Measurements from ENCODE around the gene PLA2G4C. TPM values are rescaled to one million over a fixed set of nuclear protein-coding genes. Genes with fewer than 3 reads are reported as not detected.

PLA2G4C gene
- total RNA-seq, 1 donor from 2014 or later: 4.8 TPM

DNA sequence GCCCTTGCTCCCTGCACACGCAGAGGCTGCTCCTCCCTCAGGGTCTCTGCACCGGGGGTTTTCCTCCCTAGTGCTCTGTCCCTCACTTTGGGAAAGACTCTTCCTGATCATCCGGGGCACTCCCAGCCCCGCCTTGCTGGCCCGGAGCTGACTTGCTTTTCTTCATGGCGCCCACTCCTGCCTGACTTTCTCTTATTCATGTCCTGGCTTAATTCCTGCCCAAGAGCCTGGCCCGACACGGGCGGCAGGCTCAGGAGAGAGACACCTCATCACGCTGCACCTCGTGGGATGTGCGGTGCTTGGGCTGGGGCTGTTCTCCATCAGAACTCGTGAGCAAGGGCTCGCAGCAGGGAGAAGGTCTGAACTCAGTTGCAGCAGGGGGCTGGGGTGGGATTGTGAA, 11.8 kb upstream of the PLA2G4C start:
- TF ChIP-seq, protein P1, sequence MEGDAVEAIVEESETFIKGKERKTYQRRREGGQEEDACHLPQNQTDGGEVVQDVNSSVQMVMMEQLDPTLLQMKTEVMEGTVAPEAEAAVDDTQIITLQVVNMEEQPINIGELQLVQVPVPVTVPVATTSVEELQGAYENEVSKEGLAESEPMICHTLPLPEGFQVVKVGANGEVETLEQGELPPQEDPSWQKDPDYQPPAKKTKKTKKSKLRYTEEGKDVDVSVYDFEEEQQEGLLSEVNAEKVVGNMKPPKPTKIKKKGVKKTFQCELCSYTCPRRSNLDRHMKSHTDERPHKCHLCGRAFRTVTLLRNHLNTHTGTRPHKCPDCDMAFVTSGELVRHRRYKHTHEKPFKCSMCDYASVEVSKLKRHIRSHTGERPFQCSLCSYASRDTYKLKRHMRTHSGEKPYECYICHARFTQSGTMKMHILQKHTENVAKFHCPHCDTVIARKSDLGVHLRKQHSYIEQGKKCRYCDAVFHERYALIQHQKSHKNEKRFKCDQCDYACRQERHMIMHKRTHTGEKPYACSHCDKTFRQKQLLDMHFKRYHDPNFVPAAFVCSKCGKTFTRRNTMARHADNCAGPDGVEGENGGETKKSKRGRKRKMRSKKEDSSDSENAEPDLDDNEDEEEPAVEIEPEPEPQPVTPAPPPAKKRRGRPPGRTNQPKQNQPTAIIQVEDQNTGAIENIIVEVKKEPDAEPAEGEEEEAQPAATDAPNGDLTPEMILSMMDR (IDR thresholded peaks at IDR 0.05): no peak
- H3K27ac Mint-ChIP-seq (ENCODE audit: unreplicated experiment): peak overlapping the region; percentile 82
- H3K9me3 Mint-ChIP-seq (ENCODE audit: unreplicated experiment): no peaks in the 10 kb centered on the region
- H3K36me3 Mint-ChIP-seq (ENCODE audit: unreplicated experiment): peaks cover 16% of the 10 kb centered on the region
- H3K4me3 Mint-ChIP-seq (ENCODE audit: unreplicated experiment): no peak overlapping the region
- no peaks in the 10 kb centered on the region for H3K27me3 Mint-ChIP-seq (ENCODE audit: unreplicated experiment)
- DNase-seq (ENCODE audit: extremely low spot score, unreplicated experiment): no peak
- H3K4me1 Mint-ChIP-seq (ENCODE audit: unreplicated experiment): peaks cover 32% of the 10 kb centered on the region

DNA sequence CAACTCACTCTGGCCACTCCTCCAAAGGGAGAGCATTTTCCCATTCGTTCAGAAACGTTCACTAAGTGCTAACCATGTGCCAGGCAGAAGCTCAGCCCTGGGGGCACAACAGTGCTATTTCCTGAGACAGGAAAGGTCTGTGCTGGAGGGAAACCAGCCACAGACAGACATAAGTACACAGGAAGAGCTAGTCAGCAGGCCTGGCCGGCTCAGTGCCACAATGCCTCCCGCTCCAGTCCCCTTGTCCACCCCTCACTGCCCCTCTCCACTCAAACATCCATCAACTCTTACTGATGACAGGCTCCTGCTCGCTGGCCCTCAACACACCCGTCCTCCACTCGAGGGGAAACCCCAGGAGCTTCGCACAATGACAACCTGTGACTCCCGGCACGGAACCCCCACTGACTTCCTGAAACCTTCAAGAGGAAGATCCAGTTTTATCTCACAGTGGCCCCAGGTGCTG, 11.3 kb upstream of the PLA2G4C start:
- H3K9me3 Mint-ChIP-seq (ENCODE audit: unreplicated experiment): no peaks in the 10 kb centered on the region
- no peak overlapping the region for H3K4me3 Mint-ChIP-seq (ENCODE audit: unreplicated experiment)
- H3K36me3 Mint-ChIP-seq (ENCODE audit: unreplicated experiment): peaks cover 16% of the 10 kb centered on the region
- no peak for DNase-seq (ENCODE audit: extremely low spot score, unreplicated experiment)
- peaks cover 32% of the 10 kb centered on the region for H3K4me1 Mint-ChIP-seq (ENCODE audit: unreplicated experiment)
- peak overlapping the region; percentile 82 for H3K27ac Mint-ChIP-seq (ENCODE audit: unreplicated experiment)
- TF ChIP-seq, protein P1 (IDR thresholded peaks at IDR 0.05): no peak
- H3K27me3 Mint-ChIP-seq (ENCODE audit: unreplicated experiment): no peaks in the 10 kb centered on the region

DNA sequence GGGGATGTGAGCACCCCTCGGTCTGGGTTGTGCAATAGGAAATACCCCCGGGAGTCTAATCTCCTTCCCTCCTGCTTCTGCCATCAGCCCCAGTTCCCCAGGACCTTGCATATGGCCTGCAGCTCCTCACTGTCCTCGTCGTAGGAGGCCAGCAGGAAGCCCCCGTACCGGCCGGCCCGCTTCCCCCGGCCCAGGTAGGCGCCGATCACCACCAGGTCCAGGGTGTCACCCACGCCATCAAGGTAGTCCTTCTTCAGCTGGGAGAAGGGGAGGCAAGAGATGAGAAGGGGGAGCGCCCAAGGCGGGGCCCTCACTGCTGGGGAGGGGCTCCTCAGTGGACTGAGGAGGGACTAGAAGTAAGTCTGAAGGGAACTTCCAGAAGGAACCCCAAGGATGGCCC, 10.4 kb upstream of the PLA2G4C start:
- DNase-seq (ENCODE audit: extremely low spot score, unreplicated experiment): no peak
- H3K27ac Mint-ChIP-seq (ENCODE audit: unreplicated experiment): no peak overlapping the region
- peaks cover 12% of the 10 kb centered on the region for H3K36me3 Mint-ChIP-seq (ENCODE audit: unreplicated experiment)
- no peak overlapping the region for H3K4me3 Mint-ChIP-seq (ENCODE audit: unreplicated experiment)
- H3K27me3 Mint-ChIP-seq (ENCODE audit: unreplicated experiment): no peaks in the 10 kb centered on the region
- peaks cover 32% of the 10 kb centered on the region for H3K4me1 Mint-ChIP-seq (ENCODE audit: unreplicated experiment)
- TF ChIP-seq, protein P1 (IDR thresholded peaks at IDR 0.05): no peak
- H3K9me3 Mint-ChIP-seq (ENCODE audit: unreplicated experiment): no peaks in the 10 kb centered on the region

DNA sequence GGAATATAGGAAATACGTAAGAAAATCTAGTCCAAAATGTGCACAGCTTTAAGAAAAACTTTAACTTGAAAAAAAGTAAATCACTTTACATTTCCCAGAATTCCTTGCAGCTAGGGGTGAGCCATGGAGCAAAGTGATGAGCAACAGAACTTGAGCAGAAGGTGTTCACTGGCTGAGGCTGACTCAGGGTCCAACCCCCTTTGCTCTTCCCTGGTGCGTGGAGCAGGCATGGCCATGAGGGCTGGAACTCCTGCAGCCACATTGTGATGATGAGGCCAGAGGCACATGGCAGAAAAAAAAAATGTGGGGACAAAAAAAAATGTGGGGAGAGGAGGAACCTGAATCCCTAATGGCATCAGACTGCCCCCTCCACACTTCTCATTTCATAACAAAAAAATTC, 9.9 kb upstream of the PLA2G4C start:
- no peak overlapping the region for H3K4me3 Mint-ChIP-seq (ENCODE audit: unreplicated experiment)
- no peak overlapping the region for H3K27ac Mint-ChIP-seq (ENCODE audit: unreplicated experiment)
- no peak for DNase-seq (ENCODE audit: extremely low spot score, unreplicated experiment)
- H3K36me3 Mint-ChIP-seq (ENCODE audit: unreplicated experiment): peaks cover 12% of the 10 kb centered on the region
- H3K27me3 Mint-ChIP-seq (ENCODE audit: unreplicated experiment): no peaks in the 10 kb centered on the region
- TF ChIP-seq, protein P1 (IDR thresholded peaks at IDR 0.05): no peak
- H3K9me3 Mint-ChIP-seq (ENCODE audit: unreplicated experiment): no peaks in the 10 kb centered on the region
- peaks cover 32% of the 10 kb centered on the region for H3K4me1 Mint-ChIP-seq (ENCODE audit: unreplicated experiment)

DNA sequence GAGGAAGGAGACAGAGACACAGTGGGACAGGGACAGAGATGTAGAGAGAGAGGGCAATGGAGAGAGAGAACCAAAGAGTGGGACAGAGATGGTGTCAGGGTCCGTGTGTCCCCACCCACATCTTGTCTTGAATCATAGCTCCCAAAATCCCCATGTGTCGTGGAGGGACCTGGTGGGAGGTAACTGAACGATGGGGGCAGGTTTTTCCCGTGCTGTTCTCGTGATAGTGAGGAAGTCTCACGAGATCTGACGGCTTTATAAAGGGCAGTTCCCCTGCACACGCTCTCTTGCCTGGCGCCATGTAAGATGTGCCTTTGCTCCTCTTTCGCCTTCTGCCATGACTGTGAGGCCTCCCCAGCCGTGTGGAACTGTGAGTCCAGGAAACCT, 7.5 kb upstream of the PLA2G4C start:
- no peak overlapping the region for H3K4me3 Mint-ChIP-seq (ENCODE audit: unreplicated experiment)
- H3K27ac Mint-ChIP-seq (ENCODE audit: unreplicated experiment): no peak overlapping the region
- H3K9me3 Mint-ChIP-seq (ENCODE audit: unreplicated experiment): no peaks in the 10 kb centered on the region
- no peak for DNase-seq (ENCODE audit: extremely low spot score, unreplicated experiment)
- TF ChIP-seq, protein P1 (IDR thresholded peaks at IDR 0.05): no peak
- H3K4me1 Mint-ChIP-seq (ENCODE audit: unreplicated experiment): peaks cover 19% of the 10 kb centered on the region
- H3K27me3 Mint-ChIP-seq (ENCODE audit: unreplicated experiment): no peaks in the 10 kb centered on the region
- H3K36me3 Mint-ChIP-seq (ENCODE audit: unreplicated experiment): peaks cover 12% of the 10 kb centered on the region
